Astrocyte (in vitro differentiated cells and primary cell): ENCODE results near the gene LDLRAD4. TPM values are rescaled to one million over a fixed set of nuclear protein-coding genes. Genes with fewer than 3 reads are reported as not detected.

Experiments
- DNase-seq: peaks from one replicate; pipeline ENCODE4 v3.0.0-alpha.2; 2010; ENCODE audit warnings: low read depth
- FAIRE-seq: peaks from 2 replicates; lab custom pipeline; 2011; peaks lifted over from hg19 to GRCh38; lab: Jason Lieb, UNC
- H2AFZ ChIP-seq: 2 replicates; pipeline ENCODE4 v1.6.0; 2012; ENCODE audit warnings: low read depth, low read length, inconsistent platforms
- H3K27ac ChIP-seq: 2 replicates; pipeline ENCODE4 v1.5.1; 2011; ENCODE audit warnings: low read depth, low read length, inconsistent platforms
- H3K27me3 ChIP-seq: 2 replicates; pipeline ENCODE4 v1.6.0; 2011; ENCODE audit warnings: low read length, inconsistent platforms; ENCODE audit not compliant: insufficient read depth
- H3K36me3 ChIP-seq: 2 replicates; pipeline ENCODE4 v1.5.1; 2011; ENCODE audit warnings: low read length, inconsistent platforms; ENCODE audit not compliant: insufficient read depth
- H3K4me1 ChIP-seq: 2 replicates; pipeline ENCODE4 v1.5.1; 2011; ENCODE audit warnings: low read length, inconsistent platforms; ENCODE audit not compliant: insufficient read depth
- H3K4me2 ChIP-seq: 2 replicates; pipeline ENCODE4 v1.6.0; 2012; ENCODE audit warnings: low read length, inconsistent platforms
- H3K4me3 ChIP-seq: 2 replicates; pipeline ENCODE4 v1.5.1; 2011; ENCODE audit warnings: low read depth, mild to moderate bottlenecking, low read length, inconsistent platforms; ENCODE audit not compliant: insufficient read depth
- H3K79me2 ChIP-seq: 2 replicates; pipeline ENCODE4 v1.6.0; 2012; ENCODE audit warnings: mild to moderate bottlenecking, low read length, inconsistent platforms; ENCODE audit not compliant: insufficient read depth
- H3K9ac ChIP-seq: 2 replicates; pipeline ENCODE4 v1.6.0; 2012; ENCODE audit warnings: mild to moderate bottlenecking, low read length, inconsistent platforms
- H3K9me3 ChIP-seq: 2 replicates; pipeline ENCODE4 v1.5.1; 2012; ENCODE audit warnings: low read depth, mild to moderate bottlenecking, low read length, inconsistent platforms; ENCODE audit not compliant: insufficient read depth
- H4K20me1 ChIP-seq: 2 replicates; pipeline ENCODE4 v1.6.0; 2012; ENCODE audit warnings: low read length, inconsistent platforms; ENCODE audit not compliant: insufficient read depth
- H3K27ac Mint-ChIP-seq: one replicate; pipeline ENCODE4 v1.8.0; 2021; ENCODE audit warnings: mild to moderate bottlenecking, mixed read lengths; ENCODE audit not compliant: unreplicated experiment
- H3K27me3 Mint-ChIP-seq: one replicate; pipeline ENCODE4 v1.8.0; 2021; ENCODE audit warnings: low read depth, mixed read lengths; ENCODE audit not compliant: unreplicated experiment
- H3K36me3 Mint-ChIP-seq: one replicate; pipeline ENCODE4 v1.8.0; 2021; ENCODE audit warnings: low read depth, mixed read lengths; ENCODE audit not compliant: unreplicated experiment
- H3K4me1 Mint-ChIP-seq: one replicate; pipeline ENCODE4 v1.8.0; 2021; ENCODE audit warnings: low read depth, mixed read lengths; ENCODE audit not compliant: unreplicated experiment
- H3K4me3 Mint-ChIP-seq: one replicate; pipeline ENCODE4 v1.8.0; 2021; ENCODE audit warnings: mild to moderate bottlenecking, moderate library complexity, mixed read lengths; ENCODE audit not compliant: unreplicated experiment
- H3K9me3 Mint-ChIP-seq: one replicate; pipeline ENCODE4 v1.8.0; 2021; ENCODE audit warnings: mild to moderate bottlenecking, mixed read lengths; ENCODE audit not compliant: unreplicated experiment
- CTCF ChIP-seq: IDR thresholded peaks from 2 replicates; pipeline ENCODE4 v1.5.1; 2011; ENCODE audit warnings: low read depth, mild to moderate bottlenecking, inconsistent platforms, low read length, moderate library complexity; ENCODE audit not compliant: insufficient read depth
- EZH2 ChIP-seq: IDR thresholded peaks from 2 replicates; pipeline ENCODE4 v1.6.1; 2012; ENCODE audit warnings: mild to moderate bottlenecking, low read length, inconsistent platforms; ENCODE audit not compliant: insufficient read depth
- total RNA-seq: library from RNA; stranded (reverse); gene quantifications from 2 replicates; pipeline ENCODE4 v1.2.1, GENCODE V29; 2021

The LDLRAD4 gene
- total RNA-seq, 1 donor from 2014 or later, result 26.0 TPM

GRCh38 chr18:13219593-13220159, 1.1 kb downstream of the LDLRAD4 start:
- H4K20me1 ChIP-seq, result peaks cover 3% of the 10 kb centered on the region
- H3K4me3 Mint-ChIP-seq, result peak overlapping the region; percentile 88
- H3K4me1 Mint-ChIP-seq, result peaks cover 39% of the 10 kb centered on the region
- H3K27me3 ChIP-seq, result peaks cover 25% of the 10 kb centered on the region
- H3K4me2 ChIP-seq, result peak overlapping the region; percentile 79
- DNase-seq (no peak), FAIRE-seq (no peak)
- H3K36me3 Mint-ChIP-seq, result peaks cover 1% of the 10 kb centered on the region
- peak overlapping the region; percentile 48 for H3K4me3 ChIP-seq
- no peak overlapping the region for H3K27ac ChIP-seq
- no peak overlapping the region for H2AFZ ChIP-seq
- no peaks in the 10 kb centered on the region for H3K9me3 ChIP-seq
- no peaks in the 10 kb centered on the region for H3K36me3 ChIP-seq
- peaks cover 5% of the 10 kb centered on the region for H3K27me3 Mint-ChIP-seq
- H3K27ac Mint-ChIP-seq, result peak overlapping the region; percentile 42
- no peak overlapping the region for H3K9ac ChIP-seq
- TF ChIP-seq CTCF (no peak), EZH2 (no peak)
- no peaks in the 10 kb centered on the region for H3K79me2 ChIP-seq
- H3K4me1 ChIP-seq, result peaks cover 31% of the 10 kb centered on the region
- H3K9me3 Mint-ChIP-seq, result peaks cover 2% of the 10 kb centered on the region

GRCh38 chr18:13220361-13220991, 1.9 kb downstream of the LDLRAD4 start:
- no peak overlapping the region for H3K9ac ChIP-seq
- peak overlapping the region; percentile 79 for H3K4me2 ChIP-seq
- Mint-ChIP-seq H3K9me3 (peaks cover 2% of the 10 kb centered on the region), H3K27ac (peak overlapping the region; percentile 60), H3K4me1 (peaks cover 39% of the 10 kb centered on the region), H3K27me3 (no peaks in the 10 kb centered on the region), H3K36me3 (peaks cover 1% of the 10 kb centered on the region), H3K4me3 (peak overlapping the region; percentile 88)
- DNase-seq (peak; percentile 49), FAIRE-seq (no peak)
- H3K27me3 ChIP-seq, result peaks cover 22% of the 10 kb centered on the region
- peaks cover 31% of the 10 kb centered on the region for H3K4me1 ChIP-seq
- H3K4me3 ChIP-seq, result no peak overlapping the region
- H3K27ac ChIP-seq, result no peak overlapping the region
- peaks cover 2% of the 10 kb centered on the region for H3K79me2 ChIP-seq
- H3K36me3 ChIP-seq, result no peaks in the 10 kb centered on the region
- no peaks in the 10 kb centered on the region for H3K9me3 ChIP-seq
- no peak overlapping the region for H2AFZ ChIP-seq
- peaks cover 6% of the 10 kb centered on the region for H4K20me1 ChIP-seq
- no peak for TF ChIP-seq EZH2
- no peak for TF ChIP-seq CTCF
